GM23338 (cell line): Measurements from ENCODE around the gene BUB1B. TPM values are rescaled to one million over a fixed set of nuclear protein-coding genes. Genes with fewer than 3 reads are reported as not detected.

Source experiments
- ATAC-seq: fragments of 200-7000 bp; cut with Tn5 transposase; 3 replicates; pipeline ENCODE4 v1.9.1; 2020
- DNase-seq: peaks from one replicate; pipeline ENCODE4 v3.0.0-alpha.2; 2015; ENCODE audit warnings: low spot score
- H2AFZ ChIP-seq: fragments of 200-600 bp; sonication (generic); 2 replicates; pipeline ENCODE4 v1.8.0; 2016; ENCODE audit warnings: antibody characterized with exemption, mild to moderate bottlenecking, moderate library complexity
- H3F3A ChIP-seq: fragments of 200-600 bp; sonication (generic); replicated peaks from 2 replicates; pipeline ENCODE4 v1.8.0; 2017; ENCODE audit warnings: antibody characterized with exemption, mixed run types, low read depth
- H3K27ac ChIP-seq: fragments of 200-600 bp; sonication (generic); 2 replicates; pipeline ENCODE4 v1.6.1; 2016; ENCODE audit warnings: low read depth
- H3K27me3 ChIP-seq: fragments of 200-600 bp; sonication (generic); 2 replicates; pipeline ENCODE4 v1.8.0; 2016; ENCODE audit warnings: mild to moderate bottlenecking, mixed run types, moderate library complexity; ENCODE audit not compliant: insufficient read depth
- H3K36me3 ChIP-seq: fragments of 200-600 bp; sonication (generic); 2 replicates; pipeline ENCODE4 v1.8.0; 2016; ENCODE audit warnings: mild to moderate bottlenecking; ENCODE audit not compliant: insufficient read depth
- H3K4me1 ChIP-seq: fragments of 200-600 bp; sonication (generic); 2 replicates; pipeline ENCODE4 v1.8.0; 2016; ENCODE audit warnings: mild to moderate bottlenecking, moderate library complexity; ENCODE audit not compliant: insufficient read depth
- H3K4me2 ChIP-seq: fragments of 200-600 bp; sonication (generic); 2 replicates; pipeline ENCODE4 v1.7.1; 2017; ENCODE audit warnings: mixed run types
- H3K4me3 ChIP-seq: fragments of 200-600 bp; sonication (generic); 2 replicates; pipeline ENCODE4 v1.6.1; 2016; ENCODE audit warnings: mixed run types
- H3K79me2 ChIP-seq: fragments of 200-600 bp; sonication (generic); replicated peaks from 2 replicates; pipeline ENCODE4 v1.8.0; 2017; ENCODE audit warnings: mild to moderate bottlenecking; ENCODE audit not compliant: insufficient read depth
- H3K9me2 ChIP-seq: fragments of 200-600 bp; sonication (generic); 2 replicates; pipeline ENCODE4 v1.8.0; 2017; ENCODE audit not compliant: insufficient read depth
- H4K20me1 ChIP-seq: fragments of 200-600 bp; sonication (generic); replicated peaks from 2 replicates; pipeline ENCODE4 v1.8.0; 2017; ENCODE audit warnings: mild to moderate bottlenecking; ENCODE audit not compliant: insufficient read depth
- H3K27ac Mint-ChIP-seq: 2 replicates; pipeline ENCODE4 v1.8.0; 2020; ENCODE audit warnings: inconsistent platforms, mild to moderate bottlenecking, moderate library complexity, mixed read lengths
- H3K27me3 Mint-ChIP-seq: 3 replicates; pipeline ENCODE4 v1.8.0; 2022; ENCODE audit warnings: low read depth, mild to moderate bottlenecking, moderate library complexity, mixed read lengths, inconsistent platforms; ENCODE audit not compliant: insufficient read depth, poor library complexity
- H3K36me3 Mint-ChIP-seq: 3 replicates; pipeline ENCODE4 v1.8.0; 2021; ENCODE audit warnings: low read depth, mild to moderate bottlenecking, inconsistent platforms, moderate library complexity, mixed read lengths
- H3K4me1 Mint-ChIP-seq: 3 replicates; pipeline ENCODE4 v1.8.0; 2020; ENCODE audit warnings: mild to moderate bottlenecking, inconsistent platforms, mixed read lengths
- H3K4me3 Mint-ChIP-seq: 3 replicates; pipeline ENCODE4 v1.8.0; 2021; ENCODE audit warnings: moderate library complexity, mild to moderate bottlenecking, inconsistent platforms, mixed read lengths
- H3K9me3 Mint-ChIP-seq: 3 replicates; pipeline ENCODE4 v1.8.0; 2020; ENCODE audit warnings: moderate library complexity, mild to moderate bottlenecking, inconsistent platforms, mixed read lengths
- CREB1 ChIP-seq: fragments of 250-450 bp; sonication (Bioruptor Pico); IDR thresholded peaks from 2 replicates; pipeline ENCODE4 v1.5.0; 2020; ENCODE audit warnings: low read depth, mild to moderate bottlenecking, moderate library complexity
- ETS1 ChIP-seq: IDR thresholded peaks from 2 replicates; pipeline ENCODE4 v1.6.1; 2016; ENCODE audit warnings: antibody characterized with exemption
- EZH2phosphoT487 ChIP-seq: fragments of 200-600 bp; sonication (generic); IDR thresholded peaks from one replicate; pipeline ENCODE4 v1.8.1; 2018; ENCODE audit warnings: antibody characterized with exemption; ENCODE audit not compliant: unreplicated experiment
- JUNB ChIP-seq: IDR thresholded peaks from one replicate; pipeline ENCODE4 v1.6.1; 2016; ENCODE audit warnings: antibody characterized with exemption; ENCODE audit not compliant: unreplicated experiment
- STAT1 ChIP-seq: IDR thresholded peaks from one replicate; pipeline ENCODE4 v1.6.1; 2016; ENCODE audit warnings: antibody characterized with exemption; ENCODE audit not compliant: unreplicated experiment
- ZNF114 ChIP-seq: fragments of 250-450 bp; sonication (Bioruptor Pico); IDR thresholded peaks from 2 replicates; pipeline ENCODE4 v1.5.0; 2020; ENCODE audit warnings: mild to moderate bottlenecking, moderate library complexity
- ZNF331 ChIP-seq: fragments of 250-450 bp; sonication (Bioruptor Pico); IDR thresholded peaks from 2 replicates; pipeline ENCODE4 v1.5.0; 2020; ENCODE audit warnings: low read depth, mild to moderate bottlenecking, moderate library complexity
- polyA plus RNA-seq: library from polyadenylated mRNA; unstranded; fragments of >200 nt; fragmentation: Nextera tagmentation; extraction: Ambion mirVana; gene quantifications from 2 replicates; pipeline ENCODE4 v1.2.1, GENCODE V29; 2016
- total RNA-seq: library from RNA; depleted of rRNA; stranded (reverse); fragments of >200 nt; shearing (Covaris generic); gene quantifications from 2 replicates; pipeline ENCODE4 v1.2.3, GENCODE V29; 2014
- TF ChIP-seq, protein P1 (sequence below), 2 experiments: fragments of 200-600 bp in 1 of 2; sonication (generic) in 1 of 2; conservative IDR thresholded peaks; 2 replicates each; pipeline versions ENCODE4 v1.5.1 to v1.6.1; 2016 to 2017; ENCODE audit warnings: antibody characterized with exemption in 2 of 2, low read depth in 2 of 2, mild to moderate bottlenecking in 2 of 2, moderate library complexity in 1 of 2
- TF ChIP-seq, protein P2 (sequence below): fragments of 250-450 bp; sonication (Bioruptor Pico); IDR thresholded peaks from 2 replicates; pipeline ENCODE4 v1.5.0; 2020; ENCODE audit warnings: mild to moderate bottlenecking, moderate library complexity

The BUB1B gene
- total and polyA plus RNA-seq, 2 experiments from 2014 or later: 77.7 to 160 TPM

GRCh38 chr15:40182358-40183029 is 21.6 kb downstream of the BUB1B start:
- no peaks in the 10 kb centered on the region for H3K4me1 ChIP-seq
- Mint-ChIP-seq H3K27ac (no peak overlapping the region), H3K9me3 (no peaks in the 10 kb centered on the region), H3K4me3 (no peak overlapping the region), H3K27me3 (no peaks in the 10 kb centered on the region), H3K4me1 (no peaks in the 10 kb centered on the region), H3K36me3 (peaks cover 82% of the 10 kb centered on the region)
- H4K20me1 ChIP-seq: peaks cover 4% of the 10 kb centered on the region
- ATAC-seq (no peak), DNase-seq (no peak)
- H3K9me2 ChIP-seq: no peaks in the 10 kb centered on the region
- peaks cover 58% of the 10 kb centered on the region for H3K36me3 ChIP-seq
- peak overlapping the region; percentile 63; the same call in 1 of the 2 replicates for H3K27ac ChIP-seq
- H3K4me2 ChIP-seq: no peak overlapping the region
- TF ChIP-seq, protein P1, sequence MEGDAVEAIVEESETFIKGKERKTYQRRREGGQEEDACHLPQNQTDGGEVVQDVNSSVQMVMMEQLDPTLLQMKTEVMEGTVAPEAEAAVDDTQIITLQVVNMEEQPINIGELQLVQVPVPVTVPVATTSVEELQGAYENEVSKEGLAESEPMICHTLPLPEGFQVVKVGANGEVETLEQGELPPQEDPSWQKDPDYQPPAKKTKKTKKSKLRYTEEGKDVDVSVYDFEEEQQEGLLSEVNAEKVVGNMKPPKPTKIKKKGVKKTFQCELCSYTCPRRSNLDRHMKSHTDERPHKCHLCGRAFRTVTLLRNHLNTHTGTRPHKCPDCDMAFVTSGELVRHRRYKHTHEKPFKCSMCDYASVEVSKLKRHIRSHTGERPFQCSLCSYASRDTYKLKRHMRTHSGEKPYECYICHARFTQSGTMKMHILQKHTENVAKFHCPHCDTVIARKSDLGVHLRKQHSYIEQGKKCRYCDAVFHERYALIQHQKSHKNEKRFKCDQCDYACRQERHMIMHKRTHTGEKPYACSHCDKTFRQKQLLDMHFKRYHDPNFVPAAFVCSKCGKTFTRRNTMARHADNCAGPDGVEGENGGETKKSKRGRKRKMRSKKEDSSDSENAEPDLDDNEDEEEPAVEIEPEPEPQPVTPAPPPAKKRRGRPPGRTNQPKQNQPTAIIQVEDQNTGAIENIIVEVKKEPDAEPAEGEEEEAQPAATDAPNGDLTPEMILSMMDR (conservative IDR thresholded peaks at IDR 0.05; ENCODE audit: low read depth in 2 of 2): no peak
- TF ChIP-seq ZNF114 (CRISPR knock-in tag) (no peak), ZNF331 (no peak), ETS1 (no peak), JUNB (no peak), CREB1 (CRISPR knock-in tag) (no peak), EZH2phosphoT487 (no peak), STAT1 (no peak)
- TF ChIP-seq, protein P2, sequence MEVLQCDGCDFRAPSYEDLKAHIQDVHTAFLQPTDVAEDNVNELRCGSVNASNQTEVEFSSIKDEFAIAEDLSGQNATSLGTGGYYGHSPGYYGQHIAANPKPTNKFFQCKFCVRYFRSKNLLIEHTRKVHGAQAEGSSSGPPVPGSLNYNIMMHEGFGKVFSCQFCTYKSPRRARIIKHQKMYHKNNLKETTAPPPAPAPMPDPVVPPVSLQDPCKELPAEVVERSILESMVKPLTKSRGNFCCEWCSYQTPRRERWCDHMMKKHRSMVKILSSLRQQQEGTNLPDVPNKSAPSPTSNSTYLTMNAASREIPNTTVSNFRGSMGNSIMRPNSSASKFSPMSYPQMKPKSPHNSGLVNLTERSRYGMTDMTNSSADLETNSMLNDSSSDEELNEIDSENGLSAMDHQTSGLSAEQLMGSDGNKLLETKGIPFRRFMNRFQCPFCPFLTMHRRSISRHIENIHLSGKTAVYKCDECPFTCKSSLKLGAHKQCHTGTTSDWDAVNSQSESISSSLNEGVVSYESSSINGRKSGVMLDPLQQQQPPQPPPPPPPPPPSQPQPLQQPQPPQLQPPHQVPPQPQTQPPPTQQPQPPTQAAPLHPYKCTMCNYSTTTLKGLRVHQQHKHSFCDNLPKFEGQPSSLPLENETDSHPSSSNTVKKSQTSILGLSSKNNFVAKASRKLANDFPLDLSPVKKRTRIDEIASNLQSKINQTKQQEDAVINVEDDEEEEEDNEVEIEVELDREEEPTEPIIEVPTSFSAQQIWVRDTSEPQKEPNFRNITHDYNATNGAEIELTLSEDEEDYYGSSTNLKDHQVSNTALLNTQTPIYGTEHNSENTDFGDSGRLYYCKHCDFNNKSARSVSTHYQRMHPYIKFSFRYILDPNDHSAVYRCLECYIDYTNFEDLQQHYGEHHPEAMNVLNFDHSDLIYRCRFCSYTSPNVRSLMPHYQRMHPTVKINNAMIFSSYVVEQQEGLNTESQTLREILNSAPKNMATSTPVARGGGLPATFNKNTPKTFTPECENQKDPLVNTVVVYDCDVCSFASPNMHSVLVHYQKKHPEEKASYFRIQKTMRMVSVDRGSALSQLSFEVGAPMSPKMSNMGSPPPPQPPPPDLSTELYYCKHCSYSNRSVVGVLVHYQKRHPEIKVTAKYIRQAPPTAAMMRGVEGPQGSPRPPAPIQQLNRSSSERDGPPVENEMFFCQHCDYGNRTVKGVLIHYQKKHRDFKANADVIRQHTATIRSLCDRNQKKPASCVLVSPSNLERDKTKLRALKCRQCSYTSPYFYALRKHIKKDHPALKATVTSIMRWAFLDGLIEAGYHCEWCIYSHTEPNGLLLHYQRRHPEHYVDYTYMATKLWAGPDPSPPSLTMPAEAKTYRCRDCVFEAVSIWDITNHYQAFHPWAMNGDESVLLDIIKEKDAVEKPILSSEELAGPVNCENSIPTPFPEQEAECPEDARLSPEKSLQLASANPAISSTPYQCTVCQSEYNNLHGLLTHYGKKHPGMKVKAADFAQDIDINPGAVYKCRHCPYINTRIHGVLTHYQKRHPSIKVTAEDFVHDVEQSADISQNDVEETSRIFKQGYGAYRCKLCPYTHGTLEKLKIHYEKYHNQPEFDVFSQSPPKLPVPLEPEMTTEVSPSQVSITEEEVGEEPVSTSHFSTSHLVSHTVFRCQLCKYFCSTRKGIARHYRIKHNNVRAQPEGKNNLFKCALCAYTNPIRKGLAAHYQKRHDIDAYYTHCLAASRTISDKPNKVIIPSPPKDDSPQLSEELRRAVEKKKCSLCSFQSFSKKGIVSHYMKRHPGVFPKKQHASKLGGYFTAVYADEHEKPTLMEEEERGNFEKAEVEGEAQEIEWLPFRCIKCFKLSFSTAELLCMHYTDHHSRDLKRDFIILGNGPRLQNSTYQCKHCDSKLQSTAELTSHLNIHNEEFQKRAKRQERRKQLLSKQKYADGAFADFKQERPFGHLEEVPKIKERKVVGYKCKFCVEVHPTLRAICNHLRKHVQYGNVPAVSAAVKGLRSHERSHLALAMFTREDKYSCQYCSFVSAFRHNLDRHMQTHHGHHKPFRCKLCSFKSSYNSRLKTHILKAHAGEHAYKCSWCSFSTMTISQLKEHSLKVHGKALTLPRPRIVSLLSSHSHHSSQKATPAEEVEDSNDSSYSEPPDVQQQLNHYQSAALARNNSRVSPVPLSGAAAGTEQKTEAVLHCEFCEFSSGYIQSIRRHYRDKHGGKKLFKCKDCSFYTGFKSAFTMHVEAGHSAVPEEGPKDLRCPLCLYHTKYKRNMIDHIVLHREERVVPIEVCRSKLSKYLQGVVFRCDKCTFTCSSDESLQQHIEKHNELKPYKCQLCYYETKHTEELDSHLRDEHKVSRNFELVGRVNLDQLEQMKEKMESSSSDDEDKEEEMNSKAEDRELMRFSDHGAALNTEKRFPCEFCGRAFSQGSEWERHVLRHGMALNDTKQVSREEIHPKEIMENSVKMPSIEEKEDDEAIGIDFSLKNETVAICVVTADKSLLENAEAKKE (CRISPR knock-in tag): no peak
- peaks cover 14% of the 10 kb centered on the region; the same call in 1 of the 2 replicates for H3F3A ChIP-seq
- peaks cover 53% of the 10 kb centered on the region for H3K79me2 ChIP-seq
- H3K27me3 ChIP-seq: no peaks in the 10 kb centered on the region
- H3K4me3 ChIP-seq: no peak overlapping the region
- H2AFZ ChIP-seq: no peak overlapping the region
